Neuronal stem cell (in vitro differentiated cells): ENCODE results near the gene HPCAL1.
A peak's percentile ranks its signal among the peaks of the same experiment; 100 is the strongest.

Experiments
- DNase-seq: peaks from one replicate; pipeline ENCODE4 v3.0.0-alpha.2; 2013; ENCODE audit warnings: low spot score
- H2AFZ ChIP-seq: one replicate; pipeline ENCODE4 v1.6.1; 2013; ENCODE audit warnings: mild to moderate bottlenecking, low read length, inconsistent platforms
- H2AK5ac ChIP-seq: 2 replicates; pipeline ENCODE4 v1.6.1; 2013; ENCODE audit warnings: low read depth, mild to moderate bottlenecking, inconsistent platforms, low read length, moderate library complexity, mixed read lengths
- H2BK120ac ChIP-seq: 2 replicates; pipeline ENCODE4 v1.6.1; 2013; ENCODE audit warnings: low read depth, mild to moderate bottlenecking, inconsistent platforms, low read length, moderate library complexity, mixed read lengths
- H2BK12ac ChIP-seq: one replicate; pipeline ENCODE4 v1.6.1; 2013; ENCODE audit warnings: low read length, inconsistent platforms
- H2BK15ac ChIP-seq: 2 replicates; pipeline ENCODE4 v1.6.1; 2013; ENCODE audit warnings: mild to moderate bottlenecking, low read length, inconsistent platforms, mixed read lengths
- H2BK5ac ChIP-seq: one replicate; pipeline ENCODE4 v1.6.1; 2013; ENCODE audit warnings: inconsistent platforms, mild to moderate bottlenecking, low read length, moderate library complexity
- H3K14ac ChIP-seq: one replicate; pipeline ENCODE4 v1.6.1; 2013; ENCODE audit warnings: low read length, inconsistent platforms
- H3K18ac ChIP-seq: 2 replicates; pipeline ENCODE4 v1.6.1; 2013; ENCODE audit warnings: low read length, inconsistent platforms
- H3K23ac ChIP-seq: 2 replicates; pipeline ENCODE4 v1.6.1; 2013; ENCODE audit warnings: low read depth, mild to moderate bottlenecking, mixed read lengths, low read length, inconsistent platforms; ENCODE audit not compliant: poor library complexity
- H3K27ac ChIP-seq: replicated peaks from 3 replicates; pipeline ENCODE4 v1.5.1; 2013; ENCODE audit warnings: low read length, inconsistent platforms
- H3K27me3 ChIP-seq, 3 experiments: 2 replicates each; pipeline ENCODE4 v1.6.1; 2013; ENCODE audit warnings: low read length in 3 of 3, mild to moderate bottlenecking in 2 of 3, inconsistent platforms in 1 of 3, low read depth in 1 of 3, mixed read lengths in 1 of 3, moderate library complexity in 1 of 3; ENCODE audit not compliant: control insufficient read depth in 3 of 3, insufficient read depth in 3 of 3
- H3K36me3 ChIP-seq, 2 donors: replicated peaks in 1 of 2; 2 replicates each; pipeline ENCODE4 v1.6.1; 2013; ENCODE audit warnings: low read length in 2 of 2; ENCODE audit not compliant: control insufficient read depth in 2 of 2, insufficient read depth in 2 of 2
- H3K4ac ChIP-seq: 2 replicates; pipeline ENCODE4 v1.6.1; 2013; ENCODE audit warnings: inconsistent platforms, mild to moderate bottlenecking, low read length, moderate library complexity
- H3K4me1 ChIP-seq, 2 donors: 1 replicate in 1 of 2; 2 replicates in 1 of 2; pipeline ENCODE4 v1.6.1; 2013; ENCODE audit warnings: low read length in 2 of 2, low read depth in 1 of 2; ENCODE audit not compliant: control insufficient read depth in 2 of 2, insufficient read depth in 1 of 2
- H3K4me2 ChIP-seq: one replicate; pipeline ENCODE4 v1.6.1; 2013; ENCODE audit warnings: mild to moderate bottlenecking, low read length, inconsistent platforms; ENCODE audit not compliant: insufficient read depth, poor library complexity, severe bottlenecking
- H3K4me3 ChIP-seq, 2 donors: 2 replicates each; pipeline ENCODE4 v1.5.1; 2013; ENCODE audit warnings: low read length in 2 of 2, mild to moderate bottlenecking in 2 of 2, inconsistent platforms in 1 of 2, moderate library complexity in 1 of 2
- H3K79me1 ChIP-seq: one replicate; pipeline ENCODE4 v1.6.1; 2013; ENCODE audit warnings: low read depth, mild to moderate bottlenecking, inconsistent platforms, low read length, moderate library complexity
- H3K9ac ChIP-seq: one replicate; pipeline ENCODE4 v1.6.1; 2013; ENCODE audit warnings: mild to moderate bottlenecking, low read depth, low read length, inconsistent platforms; ENCODE audit not compliant: poor library complexity
- H3K9me3 ChIP-seq, 2 donors: replicated peaks in 1 of 2; 2 replicates each; pipeline versions ENCODE3 to v1.6.1; 2013; ENCODE audit warnings: low read length in 2 of 2, mild to moderate bottlenecking in 2 of 2, inconsistent platforms in 1 of 2, low read depth in 1 of 2, mixed read lengths in 1 of 2, moderate library complexity in 1 of 2; ENCODE audit not compliant: control insufficient read depth in 2 of 2, insufficient read depth in 1 of 2
- H4K8ac ChIP-seq: one replicate; pipeline ENCODE4 v1.6.1; 2013; ENCODE audit warnings: low read depth, mild to moderate bottlenecking, inconsistent platforms, low read length, moderate library complexity
- H4K91ac ChIP-seq: one replicate; pipeline ENCODE4 v1.6.1; 2013; ENCODE audit warnings: low read length, low read depth, mild to moderate bottlenecking, inconsistent platforms; ENCODE audit not compliant: poor library complexity
- WGBS, 2 donors: extraction: QIAGEN DNeasy Blood & Tissue Kit; methylation state at CpG; one replicate each; pipeline ENCODE4 v1.1.7; 2013; ENCODE audit warnings: missing lambda C conversion rate in 2 of 2, mixed read lengths in 1 of 2; ENCODE audit not compliant: insufficient read length in 2 of 2, insufficient replicate concordance in 1 of 2; ENCODE audit errors: extremely low coverage in 2 of 2; 5-methylcytosine and 5-hydroxymethylcytosine counted together

The HPCAL1 gene

GRCh38 chr2:10385933-10386773 is 83.4 kb downstream of the HPCAL1 start:
- H2BK120ac ChIP-seq, result no peak overlapping the region
- H3K23ac ChIP-seq, result no peak overlapping the region
- H3K9ac ChIP-seq, result no peak overlapping the region
- H4K91ac ChIP-seq, result no peak overlapping the region
- H4K8ac ChIP-seq, result no peak overlapping the region
- H3K9me3 ChIP-seq, result peaks cover 0 to 8% of the 10 kb centered on the region in 2 donors
- peak overlapping the region; percentile 84 for H3K18ac ChIP-seq
- peak overlapping the region; percentile 33 for H3K14ac ChIP-seq
- DNase-seq, result no peak
- H3K4me3 ChIP-seq, result peak overlapping the region in 1 of 2 donors; percentile 51
- no peak overlapping the region for H3K27ac ChIP-seq
- no peak overlapping the region for H2AFZ ChIP-seq
- WGBS, 2 donors, result no CpG with 5 or more reads among the region's 11 CpGs
- no peak overlapping the region for H3K4ac ChIP-seq
- H3K79me1 ChIP-seq, result no peaks in the 10 kb centered on the region
- peak overlapping the region; percentile 79 for H2BK12ac ChIP-seq
- H3K4me2 ChIP-seq, result no peak overlapping the region
- H3K36me3 ChIP-seq, result no peaks in the 10 kb centered on the region
- H2AK5ac ChIP-seq, result peak overlapping the region; percentile 70
- H2BK15ac ChIP-seq, result no peak overlapping the region
- H3K27me3 ChIP-seq, result no peaks in the 10 kb centered on the region
- no peak overlapping the region for H2BK5ac ChIP-seq
- H3K4me1 ChIP-seq, result peaks cover 11 to 13% of the 10 kb centered on the region in 2 donors

GRCh38 chr2:10387033-10387432 is 84.3 kb downstream of the HPCAL1 start:
- H2BK5ac ChIP-seq, result no peak overlapping the region
- H3K4me1 ChIP-seq, result peaks cover 9 to 11% of the 10 kb centered on the region in 2 donors
- no peak overlapping the region for H4K8ac ChIP-seq
- H2BK15ac ChIP-seq, result no peak overlapping the region
- no peak overlapping the region for H2BK12ac ChIP-seq
- H3K9me3 ChIP-seq, result peaks cover 0 to 8% of the 10 kb centered on the region in 2 donors
- peak overlapping the region; percentile 80 for H3K23ac ChIP-seq
- no peak overlapping the region for H3K14ac ChIP-seq
- no peaks in the 10 kb centered on the region for H3K27me3 ChIP-seq
- no peak overlapping the region for H2BK120ac ChIP-seq
- no peaks in the 10 kb centered on the region for H3K36me3 ChIP-seq
- H2AFZ ChIP-seq, result no peak overlapping the region
- H3K27ac ChIP-seq, result no peak overlapping the region
- peak overlapping the region; percentile 10 for H2AK5ac ChIP-seq
- WGBS, 2 donors, result no CpG with 5 or more reads among the region's 14 CpGs
- H3K4me3 ChIP-seq, result no peak overlapping the region
- peak overlapping the region; percentile 84 for H3K18ac ChIP-seq
- H3K4ac ChIP-seq, result no peak overlapping the region
- H4K91ac ChIP-seq, result no peak overlapping the region
- H3K79me1 ChIP-seq, result no peaks in the 10 kb centered on the region
- H3K9ac ChIP-seq, result no peak overlapping the region
- H3K4me2 ChIP-seq, result no peak overlapping the region
- DNase-seq, result no peak

GRCh38 chr2:10388954-10389560 is 86.4 kb downstream of the HPCAL1 start:
- Histone ChIP-seq H4K8ac (peak overlapping the region; percentile 43), H3K9ac (no peak overlapping the region), H2BK12ac (no peak overlapping the region), H3K4me2 (no peak overlapping the region), H3K79me1 (no peaks in the 10 kb centered on the region), H2BK5ac (no peak overlapping the region), H2AK5ac (no peak overlapping the region), H2AFZ (no peak overlapping the region), H2BK120ac (no peak overlapping the region), H4K91ac (no peak overlapping the region), H3K4me3 (no peak overlapping the region), H3K23ac (no peak overlapping the region), H3K14ac (no peak overlapping the region), H3K18ac (no peak overlapping the region), H2BK15ac (no peak overlapping the region), H3K27ac (no peak overlapping the region), H3K4ac (no peak overlapping the region), H3K27me3 (no peaks in the 10 kb centered on the region), H3K36me3 (no peaks in the 10 kb centered on the region), H3K9me3 (peaks cover 0 to 8% of the 10 kb centered on the region in 2 donors), H3K4me1 (peaks cover 6 to 8% of the 10 kb centered on the region in 2 donors)
- WGBS, 2 donors, result no CpG with 5 or more reads among the region's 12 CpGs
- DNase-seq, result no peak

- no peak overlapping the region for H3K23ac ChIP-seq
- H3K4me1 ChIP-seq, result peaks cover 6 to 8% of the 10 kb centered on the region in 2 donors
- no peaks in the 10 kb centered on the region for H3K27me3 ChIP-seq
- no peaks in the 10 kb centered on the region for H3K36me3 ChIP-seq
- no peak overlapping the region for H2BK15ac ChIP-seq
- H3K4me3 ChIP-seq, result no peak overlapping the region
- no peak overlapping the region for H3K18ac ChIP-seq
- no peak overlapping the region for H2BK12ac ChIP-seq
- no peak overlapping the region for H3K27ac ChIP-seq
- DNase-seq, result no peak
- no peak overlapping the region for H4K8ac ChIP-seq
- no peak overlapping the region for H3K14ac ChIP-seq
- no peak overlapping the region for H2BK120ac ChIP-seq
- no peak overlapping the region for H3K9ac ChIP-seq
- H3K9me3 ChIP-seq, result peaks cover 0 to 8% of the 10 kb centered on the region in 2 donors
- H3K4me2 ChIP-seq, result no peak overlapping the region
- no CpG with 5 or more reads among the region's 5 CpGs for WGBS, 2 donors
- H2AFZ ChIP-seq, result no peak overlapping the region
- H3K79me1 ChIP-seq, result no peaks in the 10 kb centered on the region
- H2BK5ac ChIP-seq, result no peak overlapping the region
- H2AK5ac ChIP-seq, result no peak overlapping the region
- no peak overlapping the region for H4K91ac ChIP-seq
- H3K4ac ChIP-seq, result no peak overlapping the region
Measured at GRCh38 chr2:10389573-10389972, 86.9 kb downstream of the HPCAL1 start.
